Muscle layer of colon (tissue), 2 donors: Measurements from ENCODE around the gene RSPH6A.

Experiments used
- H3K27ac ChIP-seq: one replicate; pipeline ENCODE4 v1.7.0; 2013; ENCODE audit warnings: low read depth, mild to moderate bottlenecking, low read length, moderate library complexity
- H3K27me3 ChIP-seq, 2 donors: one replicate each; pipeline ENCODE4 v1.7.0; 2013; ENCODE audit warnings: low read length in 2 of 2, mild to moderate bottlenecking in 2 of 2; ENCODE audit not compliant: insufficient read depth in 2 of 2, control insufficient read depth in 1 of 2
- H3K36me3 ChIP-seq: one replicate; pipeline ENCODE4 v1.7.0; 2013; ENCODE audit warnings: mild to moderate bottlenecking, low read length; ENCODE audit not compliant: insufficient read depth
- H3K4me1 ChIP-seq: one replicate; pipeline ENCODE4 v1.7.0; 2013; ENCODE audit warnings: mild to moderate bottlenecking, low read length; ENCODE audit not compliant: insufficient read depth
- H3K4me3 ChIP-seq, 2 donors: one replicate each; pipeline ENCODE4 v1.7.0; 2013; ENCODE audit warnings: low read length in 2 of 2, low read depth in 1 of 2, mild to moderate bottlenecking in 1 of 2, moderate library complexity in 1 of 2
- H3K9ac ChIP-seq: one replicate; pipeline ENCODE4 v1.7.0; 2013; ENCODE audit warnings: low read length
- H3K9me3 ChIP-seq: one replicate; pipeline ENCODE4 v1.7.0; 2013; ENCODE audit warnings: mild to moderate bottlenecking, low read length
- donor health status: abdominal sarcoma.
- donor health status: Adenocarcinoma of cecum.

The RSPH6A gene

GRCh38 chr19:45793876-45794275 lies 21.2 kb downstream of the RSPH6A start:
- H3K9ac ChIP-seq = no peak overlapping the region
- H3K4me1 ChIP-seq = peaks cover 12% of the 10 kb centered on the region
- no peaks in the 10 kb centered on the region for H3K9me3 ChIP-seq
- peaks cover 12% of the 10 kb centered on the region for H3K36me3 ChIP-seq
- H3K4me3 ChIP-seq = no peak overlapping the region
- H3K27me3 ChIP-seq = no peaks in the 10 kb centered on the region
- H3K27ac ChIP-seq = no peak overlapping the region

GRCh38 chr19:45793178-45793564 lies 21.9 kb downstream of the RSPH6A start:
- no peak overlapping the region for H3K9ac ChIP-seq
- peak overlapping the region; percentile 32 for H3K27ac ChIP-seq
- H3K9me3 ChIP-seq = no peaks in the 10 kb centered on the region
- H3K36me3 ChIP-seq = peaks cover 19% of the 10 kb centered on the region
- no peaks in the 10 kb centered on the region for H3K27me3 ChIP-seq
- peaks cover 12% of the 10 kb centered on the region for H3K4me1 ChIP-seq
- H3K4me3 ChIP-seq = no peak overlapping the region

GRCh38 chr19:45792470-45793177 lies 22.5 kb downstream of the RSPH6A start, which contains the start of gene DMWD:
TSS of gene DMWD (minus strand) at chr19:45792845. CDS start at chr19:45792756, 89 bp downstream.
- peaks cover 12% of the 10 kb centered on the region for H3K4me1 ChIP-seq
- peak within 1 kb of the TSS; percentile 66 for H3K27ac ChIP-seq
- H3K4me3 ChIP-seq = peak within 1 kb of the TSS; percentile 65 to 78
- no peaks in the 10 kb centered on the region for H3K9me3 ChIP-seq
- H3K9ac ChIP-seq = peak within 1 kb of the TSS; percentile 28
- peaks cover 21% of the 10 kb centered on the region for H3K36me3 ChIP-seq
- H3K27me3 ChIP-seq = no peaks in the 10 kb centered on the region

GRCh38 chr19:45791744-45792469 lies 23.2 kb downstream of the RSPH6A start:
- H3K9me3 ChIP-seq = no peaks in the 10 kb centered on the region
- peaks cover 24% of the 10 kb centered on the region for H3K36me3 ChIP-seq
- peak overlapping the region; percentile 65 to 78 for H3K4me3 ChIP-seq
- peak overlapping the region; percentile 28 for H3K9ac ChIP-seq
- peak overlapping the region; percentile 66 for H3K27ac ChIP-seq
- peaks cover 12% of the 10 kb centered on the region for H3K4me1 ChIP-seq
- no peaks in the 10 kb centered on the region for H3K27me3 ChIP-seq

GRCh38 chr19:45790942-45791341 lies 24.2 kb downstream of the RSPH6A start:
- no peak overlapping the region for H3K4me3 ChIP-seq
- no peak overlapping the region for H3K27ac ChIP-seq
- peaks cover 12% of the 10 kb centered on the region for H3K4me1 ChIP-seq
- no peaks in the 10 kb centered on the region for H3K9me3 ChIP-seq
- H3K9ac ChIP-seq = peak overlapping the region; percentile 28
- peaks cover 0 to 4% of the 10 kb centered on the region in 2 donors for H3K27me3 ChIP-seq
- peaks cover 34% of the 10 kb centered on the region for H3K36me3 ChIP-seq

GRCh38 chr19:45789035-45789786 lies 25.9 kb downstream of the RSPH6A start:
- Histone ChIP-seq H3K27ac (no peak overlapping the region), H3K4me1 (peaks cover 24% of the 10 kb centered on the region), H3K4me3 (no peak overlapping the region), H3K9ac (no peak overlapping the region), H3K27me3 (peaks cover 0 to 4% of the 10 kb centered on the region in 2 donors), H3K36me3 (peaks cover 46% of the 10 kb centered on the region), H3K9me3 (no peaks in the 10 kb centered on the region)

GRCh38 chr19:45786533-45786894 lies 28.6 kb downstream of the RSPH6A start:
- no peaks in the 10 kb centered on the region for H3K9me3 ChIP-seq
- H3K27ac ChIP-seq = no peak overlapping the region
- H3K36me3 ChIP-seq = peaks cover 46% of the 10 kb centered on the region
- H3K9ac ChIP-seq = no peak overlapping the region
- peaks cover 33% of the 10 kb centered on the region for H3K4me1 ChIP-seq
- peaks cover 0 to 4% of the 10 kb centered on the region in 2 donors for H3K27me3 ChIP-seq
- H3K4me3 ChIP-seq = no peak overlapping the region

- Histone ChIP-seq H3K9ac (no peak overlapping the region), H3K4me3 (no peak overlapping the region), H3K4me1 (peaks cover 27% of the 10 kb centered on the region), H3K27ac (no peak overlapping the region), H3K36me3 (peaks cover 46% of the 10 kb centered on the region), H3K9me3 (no peaks in the 10 kb centered on the region), H3K27me3 (peaks cover 0 to 4% of the 10 kb centered on the region in 2 donors)
Measured at GRCh38 chr19:45785781-45786532, 29.2 kb downstream of the RSPH6A start.

GRCh38 chr19:45785097-45785496 lies 30.0 kb downstream of the RSPH6A start:
- Histone ChIP-seq H3K27ac (peak overlapping the region; percentile 35), H3K4me1 (peaks cover 34% of the 10 kb centered on the region), H3K9me3 (no peaks in the 10 kb centered on the region), H3K4me3 (no peak overlapping the region), H3K36me3 (peaks cover 42% of the 10 kb centered on the region), H3K27me3 (peaks cover 0 to 4% of the 10 kb centered on the region in 2 donors), H3K9ac (peak overlapping the region; percentile 15)

GRCh38 chr19:45784096-45784495 lies 31.0 kb downstream of the RSPH6A start:
- Histone ChIP-seq H3K9me3 (no peaks in the 10 kb centered on the region), H3K27me3 (peaks cover 0 to 4% of the 10 kb centered on the region in 2 donors), H3K36me3 (peaks cover 39% of the 10 kb centered on the region), H3K9ac (peak overlapping the region; percentile 58), H3K4me3 (no peak overlapping the region), H3K27ac (peak overlapping the region; percentile 88), H3K4me1 (peaks cover 44% of the 10 kb centered on the region)
